GM21515 (cell line): ENCODE measurements around the gene HLA-B.
"Not testable (repeated sequence)": the region's sequence is repeated elsewhere in the genome, so short reads cannot be mapped to it uniquely, and the experiment has no call there.

Experiments
- ATAC-seq: cut with Tn5 transposase; IDR thresholded peaks from one replicate; pipeline ENCODE4 v1.9.1; 2021; ENCODE audit not compliant: unreplicated experiment

HLA-B gene

GRCh38 chr6:31356946-31357466 is at the start of gene HLA-B:
HLA-B (minus strand) TSS chr6:31357179; CDS start chr6:31357158, 21 bp downstream.
- ATAC-seq: peak; percentile 81

DNA sequence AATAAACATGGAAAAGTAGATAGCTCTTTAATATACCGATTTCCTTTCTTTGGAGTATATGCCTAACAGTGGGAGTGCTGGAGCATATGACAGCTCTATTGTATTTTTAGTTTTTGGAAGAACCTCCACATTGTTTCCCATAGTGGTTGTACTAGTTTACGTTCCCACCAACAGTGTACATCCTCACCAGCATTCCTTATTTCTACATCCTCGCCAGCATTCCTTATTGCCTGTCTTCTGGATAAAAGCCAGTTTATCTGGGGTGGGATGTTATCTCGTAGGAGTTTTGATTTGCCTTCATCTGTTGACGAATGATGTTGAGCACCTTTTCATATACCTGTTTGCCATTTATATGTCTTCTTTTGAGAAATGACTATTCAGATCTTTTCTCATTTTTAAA is 49.0 kb upstream of the HLA-B start:
- ATAC-seq: no peak

DNA sequence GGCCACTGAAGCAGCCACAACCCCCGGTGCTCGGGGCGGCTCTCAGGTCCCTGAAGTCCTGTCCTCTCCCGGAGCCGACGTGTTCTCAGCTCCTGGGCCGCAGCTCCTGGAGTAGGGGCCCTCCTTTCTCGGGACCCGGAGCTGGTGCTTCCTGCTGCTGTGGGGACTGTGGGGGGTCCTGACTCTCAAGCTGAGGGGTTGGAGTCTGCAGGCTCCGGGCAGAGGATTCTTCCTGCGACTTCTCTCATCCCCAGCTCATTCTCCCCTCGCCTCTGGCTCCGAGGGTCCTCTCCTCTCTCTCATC is 47.0 kb upstream of the HLA-B start:
- ATAC-seq: not testable (repeated sequence)

DNA sequence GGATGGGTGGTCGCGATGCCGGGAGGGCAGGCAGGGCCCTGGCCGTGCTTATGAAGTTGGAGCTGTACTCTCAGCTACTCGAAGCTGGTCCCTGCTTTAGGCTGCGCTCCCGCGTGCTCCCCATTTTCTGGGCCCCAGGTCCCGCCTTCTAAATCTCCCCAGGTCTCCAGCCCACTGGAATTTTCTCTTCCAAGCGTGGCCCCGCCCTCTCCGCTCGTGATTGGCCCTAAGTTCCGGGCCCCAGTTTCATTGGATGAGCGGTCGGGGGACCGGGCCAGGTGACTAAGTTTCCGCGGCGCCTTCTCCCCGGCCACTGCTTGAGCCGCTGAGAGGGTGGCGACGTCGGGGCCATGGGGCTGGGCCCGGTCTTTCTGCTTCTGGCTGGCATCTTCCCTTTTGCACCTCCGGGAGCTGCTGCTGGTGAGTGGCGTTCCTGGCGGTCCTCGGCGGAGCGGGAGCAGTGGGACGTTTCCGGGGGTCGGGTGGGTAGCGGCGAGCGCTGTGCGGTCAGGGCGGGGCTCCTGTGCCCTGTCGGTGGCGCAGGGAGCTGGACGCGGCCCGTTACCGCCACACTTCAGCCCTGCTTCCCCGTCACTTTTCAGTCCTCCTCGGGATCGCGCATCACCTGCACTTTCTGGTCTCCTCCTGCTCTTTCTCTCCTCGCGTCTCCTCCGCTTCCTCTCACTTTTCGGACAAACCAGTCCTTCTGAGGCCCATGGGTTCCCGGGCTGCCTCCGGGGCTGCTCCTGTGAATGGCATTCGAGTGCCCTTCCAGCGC is 46.5 kb upstream of the HLA-B start, which contains the start of gene MICA:
Gene MICA (plus strand): TSS at position 313 of the 778 bp plus-strand sequence. CDS start 38 bp downstream, at position 351.
- ATAC-seq: peak; percentile 55

DNA sequence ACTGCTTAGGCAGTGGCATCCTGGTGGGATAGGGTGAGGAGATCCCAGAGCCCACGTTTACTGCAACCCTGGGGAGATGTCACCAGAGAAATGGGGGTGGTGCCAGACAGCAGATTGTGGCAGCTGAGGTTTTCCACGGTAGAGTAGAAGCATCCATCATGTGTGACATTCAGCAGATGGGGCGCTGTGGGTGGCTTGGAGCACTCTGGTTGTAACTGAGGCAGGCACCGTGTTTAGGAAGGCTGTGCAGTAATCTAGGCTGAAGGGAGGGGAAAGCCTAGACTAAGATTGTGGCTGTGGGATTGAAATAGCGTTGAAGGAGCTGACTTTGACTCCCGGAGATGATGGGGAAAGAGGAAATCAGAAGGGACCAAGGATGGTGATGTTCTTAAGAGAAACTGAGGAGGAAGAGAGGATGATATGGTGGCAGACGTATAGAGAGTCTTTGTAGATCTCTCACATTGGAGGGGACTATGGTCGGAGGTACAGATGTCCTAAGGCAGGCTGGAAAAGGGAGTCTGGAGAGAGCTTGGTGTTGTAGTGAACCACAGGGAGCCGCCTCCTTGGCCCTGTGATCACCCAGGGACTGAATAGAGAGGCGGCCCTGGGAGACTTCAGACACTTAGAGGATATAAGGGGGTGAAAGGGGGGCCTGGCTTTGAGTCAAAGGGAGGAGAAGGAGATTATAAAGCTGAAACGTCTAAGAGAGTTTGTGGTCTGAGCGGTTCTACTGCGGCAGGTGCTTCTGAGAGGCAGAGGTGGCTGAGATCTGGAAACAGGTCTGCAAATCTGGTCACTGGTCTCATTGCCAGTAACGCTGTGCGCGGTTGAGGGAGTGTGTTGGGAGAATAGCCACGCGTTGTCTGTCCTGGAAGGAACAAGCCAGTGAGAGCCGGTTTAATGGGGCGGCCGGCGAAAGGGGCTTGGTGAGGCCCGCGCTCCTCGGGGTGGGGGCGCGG is 45.6 kb upstream of the HLA-B start:
- peak; percentile 7 for ATAC-seq

DNA sequence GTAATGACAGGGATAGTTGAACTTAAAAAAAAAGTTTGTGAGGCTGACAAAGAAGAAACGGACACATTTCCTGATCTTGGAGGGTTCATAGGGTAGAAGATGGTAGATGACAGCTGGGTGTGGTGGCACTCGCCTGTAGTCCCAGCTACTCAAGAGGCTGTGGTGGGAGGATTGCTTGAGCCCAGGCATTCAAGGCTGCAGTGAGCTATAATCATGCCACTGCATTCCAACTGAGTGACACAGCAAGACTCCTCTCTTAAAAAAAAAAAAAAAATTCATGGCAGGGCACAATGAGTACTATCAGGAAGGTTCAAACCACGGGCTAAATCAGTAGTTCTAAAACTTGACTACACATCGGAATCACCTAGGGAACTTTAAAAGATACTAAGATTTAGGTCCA is 44.4 kb upstream of the HLA-B start:
- no peak for ATAC-seq

- peak; percentile 35 for ATAC-seq
Observed at GRCh38 chr6:31400467-31401289, 43.7 kb upstream of the HLA-B start.

DNA sequence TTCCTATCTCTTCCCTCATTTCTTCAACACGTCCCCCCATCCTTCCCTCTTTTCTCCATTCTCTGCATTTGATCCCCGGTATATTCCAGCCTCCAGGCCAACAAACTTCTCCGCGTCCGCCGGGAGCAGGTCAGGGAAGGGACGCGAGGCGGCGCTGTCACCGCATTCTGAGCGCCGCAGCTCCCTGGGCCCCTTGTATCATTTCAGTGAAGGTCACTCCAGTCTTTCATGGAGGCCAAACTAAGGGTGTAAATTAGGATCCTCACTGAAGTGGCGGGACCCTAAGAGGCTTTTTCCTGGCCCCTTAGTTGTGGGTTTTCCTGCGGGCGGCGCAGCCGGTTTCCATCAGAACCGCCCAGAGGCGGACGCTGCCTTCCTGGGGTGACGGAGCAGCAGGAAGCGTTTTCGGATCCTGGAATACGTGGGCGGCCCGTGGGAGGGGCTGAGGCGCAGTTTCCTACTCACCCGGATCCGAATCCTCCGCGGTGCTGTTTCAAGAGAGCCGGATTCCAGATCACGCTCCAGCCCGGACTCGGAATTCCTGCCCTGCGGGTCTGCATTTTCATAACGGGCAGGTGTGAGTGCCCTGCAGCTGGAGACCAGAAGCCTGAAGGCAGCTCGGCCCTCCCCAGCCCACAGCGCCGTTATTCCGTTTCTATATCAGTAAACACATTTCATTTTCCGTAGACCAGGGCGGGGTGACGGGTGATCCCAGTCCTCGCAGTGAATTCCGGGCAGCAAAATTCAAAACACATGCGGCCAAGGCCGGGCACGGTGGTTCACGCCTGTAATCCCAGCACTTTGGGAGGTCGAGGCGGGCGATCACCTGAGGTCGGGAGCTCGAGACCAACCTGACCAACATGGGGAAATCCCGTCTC is 42.8 kb upstream of the HLA-B start:
- ATAC-seq: peak; percentile 35

DNA sequence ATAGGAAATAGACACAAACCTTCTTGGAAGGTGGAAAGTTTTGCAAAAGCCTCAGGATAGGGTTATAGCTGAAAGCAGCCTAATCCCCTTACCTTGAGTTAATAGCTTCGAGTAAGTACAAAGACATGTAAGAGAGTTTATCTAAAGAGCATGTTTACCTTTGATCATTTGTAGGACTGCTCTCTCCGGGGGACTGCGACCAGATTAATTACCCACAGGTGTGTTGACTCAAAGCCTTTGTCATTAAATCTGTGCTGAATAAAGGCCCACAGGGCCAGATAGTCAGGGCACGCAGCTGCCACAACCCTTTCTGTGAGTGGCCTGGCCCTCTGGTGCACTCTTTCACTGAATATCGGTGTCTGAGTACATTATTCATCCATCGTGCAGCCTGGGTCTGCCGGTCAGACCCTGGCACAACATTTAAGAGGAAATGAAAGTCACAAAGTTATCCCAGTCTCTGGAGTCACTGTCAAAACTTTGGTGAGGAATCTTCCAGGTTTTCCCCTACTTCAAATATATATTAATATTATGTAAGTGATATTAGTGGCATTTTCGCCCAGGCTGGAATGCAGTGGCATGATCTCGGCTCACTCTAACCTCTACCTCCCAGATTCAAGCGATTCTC is 41.0 kb upstream of the HLA-B start:
- no peak for ATAC-seq

- not testable (repeated sequence) for ATAC-seq
Observed at GRCh38 chr6:31397153-31397499, 40.1 kb upstream of the HLA-B start.

DNA sequence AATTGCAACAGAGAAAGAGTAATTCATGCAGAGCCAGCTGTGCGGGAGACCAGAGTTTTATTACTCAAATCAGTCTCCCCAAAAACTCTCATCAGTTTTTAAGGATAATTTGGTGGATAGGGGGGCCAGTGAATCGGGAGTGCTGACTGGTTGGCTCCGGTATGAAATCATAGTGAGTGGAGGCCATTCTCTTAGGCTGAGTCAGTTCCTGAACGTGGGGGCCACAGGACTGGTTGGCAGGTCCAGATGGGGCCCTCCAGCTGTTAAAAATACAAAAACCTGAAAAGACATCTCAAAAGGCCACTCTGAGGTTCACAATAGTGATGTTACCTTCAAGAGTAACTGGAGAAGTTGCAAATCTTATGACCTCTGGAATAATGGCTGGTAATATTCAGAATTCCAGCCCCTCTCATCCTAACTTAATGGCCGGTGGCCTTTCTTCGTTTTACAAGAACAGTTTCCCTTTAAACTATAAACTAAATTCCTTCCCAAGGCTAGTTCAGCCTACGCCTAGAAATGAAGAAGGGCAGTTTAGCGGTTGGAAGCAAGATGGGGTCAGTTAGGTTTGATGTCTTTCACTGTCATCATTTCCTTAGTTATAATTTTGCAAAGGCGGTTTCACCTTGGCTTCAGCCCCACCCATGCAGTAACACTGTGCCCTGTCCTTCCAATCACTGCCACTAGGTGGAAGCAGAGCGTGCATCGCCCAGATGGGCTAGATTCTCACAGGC is 39.6 kb upstream of the HLA-B start:
- ATAC-seq: peak; percentile 42

DNA sequence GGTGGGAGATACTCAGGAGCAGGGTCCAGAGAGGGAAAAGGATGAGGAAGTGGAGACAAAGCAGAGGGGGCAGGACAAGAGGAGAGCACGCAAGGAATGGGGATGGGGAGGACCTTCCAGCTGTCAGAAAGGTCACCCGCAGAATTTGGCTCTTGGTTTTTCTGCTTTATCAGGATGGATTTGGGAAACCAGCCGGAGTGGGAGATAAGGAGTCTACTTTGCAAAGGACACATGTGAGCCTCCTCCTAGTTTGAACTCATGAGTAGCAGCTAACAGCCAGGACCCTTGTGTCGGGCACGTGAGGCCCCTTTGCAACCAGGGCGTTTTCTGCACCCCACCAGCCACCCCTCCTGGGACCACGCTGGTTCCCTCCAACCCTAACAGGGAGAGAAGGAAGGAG is 38.9 kb upstream of the HLA-B start:
- ATAC-seq: no peak

DNA sequence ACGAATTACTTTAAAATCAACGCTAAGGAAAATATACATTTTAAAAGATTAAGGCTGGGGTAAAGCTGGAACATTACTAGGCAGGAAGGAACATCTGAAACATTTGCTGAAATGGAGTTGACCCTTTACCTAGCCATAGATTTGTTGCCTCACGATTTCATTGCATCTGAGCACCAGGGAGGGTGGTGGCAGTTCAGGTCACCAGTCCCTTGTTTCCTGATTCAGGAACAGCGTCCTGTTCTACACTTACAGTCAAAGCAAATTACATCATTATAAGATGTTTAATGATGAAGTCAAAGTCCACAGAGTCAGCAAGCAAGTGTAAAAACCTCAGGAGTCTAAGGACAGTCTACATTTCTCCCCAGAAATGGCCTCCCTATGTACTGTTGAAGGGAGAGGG is 37.4 kb upstream of the HLA-B start:
- ATAC-seq: no peak

DNA sequence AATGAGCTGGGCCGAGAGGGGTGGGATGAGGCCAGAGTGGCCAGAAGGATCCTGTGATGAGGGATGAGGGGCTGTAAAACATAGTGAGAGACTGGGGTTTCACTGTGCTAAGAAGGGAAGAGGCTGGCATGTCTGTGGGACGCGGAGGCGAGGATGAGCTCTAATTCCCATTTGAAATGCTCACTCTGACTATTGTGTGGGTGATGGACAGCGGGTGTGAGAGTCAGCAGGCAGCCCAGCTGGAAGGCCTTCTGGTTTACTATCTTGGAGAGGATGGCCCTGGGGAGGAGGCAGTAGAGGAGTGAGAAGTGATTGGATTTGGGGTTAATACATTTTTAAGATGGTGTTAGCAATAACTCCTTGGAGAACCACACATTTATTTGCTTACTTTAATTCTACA is 37.0 kb upstream of the HLA-B start:
- no peak for ATAC-seq

DNA sequence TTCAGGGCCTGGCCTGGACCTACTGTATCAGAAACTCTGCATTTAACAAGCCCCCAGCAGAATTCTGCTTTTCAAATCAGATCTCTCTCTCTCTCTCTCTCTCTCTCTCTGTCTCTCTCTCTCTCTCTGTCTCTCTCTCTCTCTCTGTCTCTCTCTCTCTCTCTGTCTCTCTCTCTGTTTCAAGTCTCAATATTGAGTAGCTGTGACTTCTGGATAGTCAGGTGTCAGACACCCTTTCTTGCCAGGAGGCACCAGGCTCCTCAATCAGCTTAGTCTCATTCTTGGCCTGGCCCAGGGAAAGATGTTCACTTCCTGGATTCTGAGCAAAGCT is 32.8 kb upstream of the HLA-B start:
- ATAC-seq: not testable (repeated sequence)

- ATAC-seq: not testable (repeated sequence)
Observed at GRCh38 chr6:31388916-31389801, 32.2 kb upstream of the HLA-B start.

DNA sequence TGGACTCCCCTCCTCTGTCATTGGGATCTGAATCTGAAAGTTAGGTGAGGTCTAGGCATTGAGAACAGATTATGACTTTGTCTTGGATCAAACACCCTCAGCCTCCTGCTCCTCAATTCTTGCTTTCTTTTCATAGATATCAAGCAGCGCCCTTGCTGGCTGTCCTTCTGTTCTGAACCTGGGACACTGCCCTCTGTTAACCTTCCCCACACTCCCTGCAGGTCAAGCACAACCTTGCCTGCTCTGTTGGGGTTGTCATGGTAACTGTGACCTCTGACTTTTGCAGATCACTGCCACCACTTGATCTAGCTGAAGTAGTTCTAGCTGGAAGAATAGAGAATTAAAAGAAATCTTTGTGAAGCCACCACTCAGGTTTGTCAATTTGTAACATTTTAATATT is 30.0 kb upstream of the HLA-B start:
- no peak for ATAC-seq

- ATAC-seq: no peak
Observed at GRCh38 chr6:31386099-31386498, 29.1 kb upstream of the HLA-B start.
